CD4-positive, alpha-beta T cell (primary cell): Measurements from ENCODE around the gene FEZF2. TPM values are rescaled to one million over a fixed set of nuclear protein-coding genes. Genes with fewer than 3 reads are reported as not detected.

Experiments
- ATAC-seq: fragments of 200-7000 bp; cut with Tn5 transposase; one replicate; pipeline ENCODE4 v1.10.0; 2022; ENCODE audit warnings: mild to moderate bottlenecking; ENCODE audit not compliant: poor library complexity
- CTCF ChIA-PET: fragments of 350-600 bp; sonication (Branson Sonifier 250); formaldehyde crosslinking; loops from one replicate; lab custom pipeline; 2021; ENCODE audit warnings: antibody characterized with exemption, inconsistent platforms; lab: Charles Lee
- POLR2A ChIA-PET: fragments of 350-600 bp; sonication (Branson Sonifier 250); formaldehyde crosslinking; loops from one replicate; lab custom pipeline; 2021; ENCODE audit warnings: antibody characterized with exemption, inconsistent platforms; lab: Charles Lee
- DNase-seq, 14 experiments: peaks; one replicate each; pipeline ENCODE4 v3.0.0-alpha.2; 2013 to 2020; ENCODE audit warnings: mixed read lengths in 2 of 14
- H3K27ac ChIP-seq, 2 donors: one replicate each; pipeline versions ENCODE4 v1.5.1 to v1.7.0; 2013; ENCODE audit warnings: low read length in 2 of 2, low read depth in 1 of 2, mild to moderate bottlenecking in 1 of 2
- H3K27me3 ChIP-seq, 2 experiments: 1 replicate in 1 of 2; 2 replicates in 1 of 2; pipeline versions ENCODE4 v1.6.1 to v1.7.0; 2013; ENCODE audit warnings: low read length in 2 of 2, control low read depth in 1 of 2, mild to moderate bottlenecking in 1 of 2, moderate library complexity in 1 of 2; ENCODE audit not compliant: insufficient read depth in 2 of 2, control insufficient read depth in 1 of 2
- H3K36me3 ChIP-seq: one replicate; pipeline ENCODE4 v1.6.1; 2013; ENCODE audit warnings: low read length, control low read depth; ENCODE audit not compliant: insufficient read depth
- H3K4me1 ChIP-seq: one replicate; pipeline ENCODE4 v1.6.1; 2013; ENCODE audit warnings: low read length, control low read depth; ENCODE audit not compliant: insufficient read depth
- H3K4me3 ChIP-seq: one replicate; pipeline ENCODE4 v1.5.1; 2013; ENCODE audit warnings: mild to moderate bottlenecking, low read length, moderate library complexity
- H3K9me3 ChIP-seq, 2 experiments: 1 replicate in 1 of 2; 2 replicates in 1 of 2; pipeline versions ENCODE4 v1.6.1 to v1.7.0; 2013; ENCODE audit warnings: low read length in 2 of 2, mild to moderate bottlenecking in 2 of 2, control low read depth in 1 of 2, moderate library complexity in 1 of 2; ENCODE audit not compliant: control insufficient read depth in 1 of 2, insufficient read depth in 1 of 2
- H3K27ac Mint-ChIP-seq: one replicate; pipeline ENCODE4 v1.8.0; 2020; ENCODE audit warnings: mixed read lengths
- H3K27me3 Mint-ChIP-seq: one replicate; pipeline ENCODE4 v1.8.0; 2021; ENCODE audit warnings: mixed read lengths
- H3K36me3 Mint-ChIP-seq: one replicate; pipeline ENCODE4 v1.8.0; 2021; ENCODE audit warnings: low read depth, mixed read lengths
- H3K4me1 Mint-ChIP-seq: one replicate; pipeline ENCODE4 v1.8.0; 2021; ENCODE audit warnings: low read depth, mixed read lengths
- H3K4me3 Mint-ChIP-seq: one replicate; pipeline ENCODE4 v1.8.0; 2020; ENCODE audit warnings: mild to moderate bottlenecking, mixed read lengths
- H3K9me3 Mint-ChIP-seq: one replicate; pipeline ENCODE4 v1.8.0; 2020; ENCODE audit warnings: mixed read lengths
- intact Hi-C, 2 experiments: fragments of 100-400 bp; cut with DNase I in 1 of 2; cut with micrococcal nuclease in 1 of 2; formaldehyde crosslinking; loops; one replicate each; pipeline versions ENCODE4 v1.15.1 to v1.9.0; 2023 to 2025; cut with DNase I, micrococcal nuclease
- total RNA-seq, 174 experiments: library from RNA in 2 of 174; stranded (reverse) in 2 of 174; gene quantifications; one replicate each; pipeline ENCODE4 v1.2.3 and lab custom pipeline; 2021 to 2026
- TF ChIP-seq, protein P1 (sequence below): fragments of 200-600 bp; IDR thresholded peaks from one replicate; pipeline ENCODE4 v1.8.0; 2022; ENCODE audit warnings: antibody characterized with exemption, mild to moderate bottlenecking

FEZF2 gene
- total RNA-seq, 2 experiments from 2014 or later, result not detected

DNA sequence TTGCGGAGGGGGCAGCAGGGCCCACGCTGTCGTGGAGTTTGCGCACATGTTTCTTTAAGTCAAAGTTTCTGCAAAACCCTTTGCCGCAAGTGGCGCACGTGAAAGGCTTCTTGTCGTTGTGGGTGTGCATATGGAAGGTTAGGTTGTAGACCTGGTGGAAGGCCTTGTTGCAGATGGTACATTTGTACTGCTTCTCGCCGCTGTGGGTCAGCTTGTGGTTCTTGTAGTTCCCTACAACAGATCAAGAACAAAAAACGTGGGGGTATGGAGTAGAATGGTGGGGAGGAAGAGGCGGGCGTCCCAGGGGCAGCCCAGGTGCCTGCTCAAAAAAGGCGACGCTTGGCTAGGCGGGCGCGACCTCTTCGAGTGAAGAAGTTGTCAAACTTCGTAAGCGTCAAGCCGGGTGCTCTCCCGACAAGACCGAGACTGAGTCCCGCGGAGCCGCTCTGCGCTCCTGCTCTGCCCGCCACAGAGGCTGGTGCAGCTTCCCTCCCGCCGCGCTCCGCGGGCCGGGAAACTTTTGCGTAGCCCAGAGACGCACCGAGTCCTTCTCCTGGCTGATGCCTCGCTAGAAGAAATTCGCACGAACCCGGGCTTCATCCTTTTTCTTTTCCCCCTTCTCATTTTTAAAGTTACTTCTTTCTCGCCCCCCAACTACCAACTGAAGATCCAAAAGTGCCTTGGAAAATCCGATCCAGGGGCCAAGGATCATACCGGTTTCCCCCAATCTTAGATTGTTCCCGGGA lies 3.1 kb downstream of the FEZF2 start:
- POLR2A ChIA-PET, result no interaction called here
- H3K27me3 Mint-ChIP-seq, result peaks cover 77% of the 10 kb centered on the region
- H3K4me3 ChIP-seq, result no peak overlapping the region
- H3K4me1 ChIP-seq, result peaks cover 4% of the 10 kb centered on the region
- no peaks in the 10 kb centered on the region for H3K36me3 ChIP-seq
- H3K27me3 ChIP-seq, result peaks cover 62 to 76% of the 10 kb centered on the region in 2 experiments
- CTCF ChIA-PET, result no interaction called here
- H3K27ac Mint-ChIP-seq, result no peak overlapping the region
- no peak for ATAC-seq
- TF ChIP-seq, protein P1, sequence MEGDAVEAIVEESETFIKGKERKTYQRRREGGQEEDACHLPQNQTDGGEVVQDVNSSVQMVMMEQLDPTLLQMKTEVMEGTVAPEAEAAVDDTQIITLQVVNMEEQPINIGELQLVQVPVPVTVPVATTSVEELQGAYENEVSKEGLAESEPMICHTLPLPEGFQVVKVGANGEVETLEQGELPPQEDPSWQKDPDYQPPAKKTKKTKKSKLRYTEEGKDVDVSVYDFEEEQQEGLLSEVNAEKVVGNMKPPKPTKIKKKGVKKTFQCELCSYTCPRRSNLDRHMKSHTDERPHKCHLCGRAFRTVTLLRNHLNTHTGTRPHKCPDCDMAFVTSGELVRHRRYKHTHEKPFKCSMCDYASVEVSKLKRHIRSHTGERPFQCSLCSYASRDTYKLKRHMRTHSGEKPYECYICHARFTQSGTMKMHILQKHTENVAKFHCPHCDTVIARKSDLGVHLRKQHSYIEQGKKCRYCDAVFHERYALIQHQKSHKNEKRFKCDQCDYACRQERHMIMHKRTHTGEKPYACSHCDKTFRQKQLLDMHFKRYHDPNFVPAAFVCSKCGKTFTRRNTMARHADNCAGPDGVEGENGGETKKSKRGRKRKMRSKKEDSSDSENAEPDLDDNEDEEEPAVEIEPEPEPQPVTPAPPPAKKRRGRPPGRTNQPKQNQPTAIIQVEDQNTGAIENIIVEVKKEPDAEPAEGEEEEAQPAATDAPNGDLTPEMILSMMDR, result no peak
- peaks cover 7% of the 10 kb centered on the region for H3K4me1 Mint-ChIP-seq
- no peak overlapping the region for H3K27ac ChIP-seq
- H3K36me3 Mint-ChIP-seq, result no peaks in the 10 kb centered on the region
- intact Hi-C loops, result no loop called here
- H3K9me3 ChIP-seq, result peaks cover under 1 to 58% of the 10 kb centered on the region in 2 experiments
- no peaks in the 10 kb centered on the region for H3K9me3 Mint-ChIP-seq
- no peak for DNase-seq
- no peak overlapping the region for H3K4me3 Mint-ChIP-seq

GRCh38 chr3:62369476-62369743 lies 3.9 kb downstream of the FEZF2 start:
- H3K36me3 ChIP-seq, result no peaks in the 10 kb centered on the region
- no peak overlapping the region for H3K4me3 ChIP-seq
- H3K27ac Mint-ChIP-seq, result no peak overlapping the region
- peaks cover 5% of the 10 kb centered on the region for H3K4me1 Mint-ChIP-seq
- intact Hi-C loops, result no loop called here
- no peaks in the 10 kb centered on the region for H3K36me3 Mint-ChIP-seq
- TF ChIP-seq, protein P1, result no peak
- ChIA-PET POLR2A (no interaction called here), CTCF (no interaction called here)
- peaks cover 54 to 68% of the 10 kb centered on the region in 2 experiments for H3K27me3 ChIP-seq
- peaks cover 4 to 56% of the 10 kb centered on the region in 2 experiments for H3K9me3 ChIP-seq
- ATAC-seq, result no peak
- no peak overlapping the region for H3K4me3 Mint-ChIP-seq
- no peak overlapping the region for H3K27ac ChIP-seq
- no peak for DNase-seq
- H3K4me1 ChIP-seq, result peaks cover 4% of the 10 kb centered on the region
- peaks cover 77% of the 10 kb centered on the region for H3K27me3 Mint-ChIP-seq
- no peaks in the 10 kb centered on the region for H3K9me3 Mint-ChIP-seq

GRCh38 chr3:62368705-62369475 lies 4.5 kb downstream of the FEZF2 start:
- Mint-ChIP-seq H3K27ac (no peak overlapping the region), H3K27me3 (peaks cover 77% of the 10 kb centered on the region), H3K36me3 (no peaks in the 10 kb centered on the region), H3K4me1 (no peaks in the 10 kb centered on the region), H3K4me3 (no peak overlapping the region), H3K9me3 (no peaks in the 10 kb centered on the region)
- Histone ChIP-seq H3K4me1 (peaks cover 4% of the 10 kb centered on the region), H3K4me3 (no peak overlapping the region), H3K27ac (no peak overlapping the region), H3K36me3 (no peaks in the 10 kb centered on the region), H3K27me3 (peaks cover 50 to 63% of the 10 kb centered on the region in 2 experiments), H3K9me3 (peaks cover 4 to 53% of the 10 kb centered on the region in 2 experiments)
- ChIA-PET POLR2A (no interaction called here), CTCF (no interaction called here)
- intact Hi-C loops, result no loop called here
- no peak for DNase-seq
- no peak for ATAC-seq
- TF ChIP-seq, protein P1, result no peak
